HK-2 (cell line): ENCODE data around the gene RFWD3.
A peak's percentile ranks its signal among the peaks of the same experiment; 100 is the strongest.

Experiments used
- DNase-seq: peaks from one replicate; pipeline ENCODE4 v3.0.0-alpha.2; 2018; ENCODE audit not compliant: unreplicated experiment

Gene RFWD3

GRCh38 chr16:74661064-74661463, 5.6 kb downstream of the RFWD3 start:
- DNase-seq, result no peak

GRCh38 chr16:74660383-74660782, 6.3 kb downstream of the RFWD3 start:
- DNase-seq, result no peak

GRCh38 chr16:74659041-74659440, 7.6 kb downstream of the RFWD3 start:
- DNase-seq, result no peak

GRCh38 chr16:74657870-74658642, 8.6 kb downstream of the RFWD3 start:
- no peak for DNase-seq

- DNase-seq, result no peak
Observed at GRCh38 chr16:74654536-74655050, 12.1 kb downstream of the RFWD3 start.

GRCh38 chr16:74652883-74653282, 13.8 kb downstream of the RFWD3 start:
- DNase-seq, result peak; percentile 16

- DNase-seq, result no peak
Observed at GRCh38 chr16:74652249-74652648, 14.4 kb downstream of the RFWD3 start.

- DNase-seq, result no peak
Observed at GRCh38 chr16:74651841-74652240, 14.8 kb downstream of the RFWD3 start.

- DNase-seq, result no peak
Observed at GRCh38 chr16:74650966-74651567, 15.6 kb downstream of the RFWD3 start.

GRCh38 chr16:74649839-74650504, 16.7 kb downstream of the RFWD3 start:
- DNase-seq, result no peak

GRCh38 chr16:74641969-74642368, 24.7 kb downstream of the RFWD3 start:
- no peak for DNase-seq

- DNase-seq, result no peak
Observed at GRCh38 chr16:74637742-74638453, 28.8 kb downstream of the RFWD3 start.

GRCh38 chr16:74635303-74635702, 31.4 kb downstream of the RFWD3 start:
- no peak for DNase-seq

GRCh38 chr16:74633686-74634085, 33.0 kb downstream of the RFWD3 start:
- no peak for DNase-seq

- no peak for DNase-seq
Observed at GRCh38 chr16:74627506-74628220, 39.0 kb downstream of the RFWD3 start.

- DNase-seq, result no peak
Observed at GRCh38 chr16:74626741-74627416, 39.8 kb downstream of the RFWD3 start.

GRCh38 chr16:74625500-74626350, 41.0 kb downstream of the RFWD3 start:
- no peak for DNase-seq

GRCh38 chr16:74623839-74624235, 42.8 kb downstream of the RFWD3 start:
- no peak for DNase-seq

GRCh38 chr16:74623214-74623838, 43.4 kb downstream of the RFWD3 start:
- DNase-seq, result no peak
